ENCODE results near the gene ROBO4.

ROBO4 gene

GRCh38 chr11:124872741-124873140 is 24.9 kb downstream of the ROBO4 start:
- DNase-seq (ENCODE audit: low read depth) = no peak

GRCh38 chr11:124872280-124872679 is 25.4 kb downstream of the ROBO4 start:
- DNase-seq (ENCODE audit: low read depth) = no peak

GRCh38 chr11:124870430-124870829 is 27.2 kb downstream of the ROBO4 start:
- DNase-seq (ENCODE audit: low read depth) = no peak

- DNase-seq (ENCODE audit: low read depth) = no peak
Measured at GRCh38 chr11:124869856-124870387, 27.7 kb downstream of the ROBO4 start.

GRCh38 chr11:124869331-124869730 is 28.3 kb downstream of the ROBO4 start:
- no peak for DNase-seq (ENCODE audit: low read depth)

GRCh38 chr11:124868331-124869274 is 29.1 kb downstream of the ROBO4 start:
- no peak for DNase-seq (ENCODE audit: low read depth)

GRCh38 chr11:124867700-124868099 is 30.0 kb downstream of the ROBO4 start:
- DNase-seq (ENCODE audit: low read depth) = no peak

GRCh38 chr11:124865902-124866851 is 31.5 kb downstream of the ROBO4 start:
- no peak for DNase-seq (ENCODE audit: low read depth)

GRCh38 chr11:124865181-124865901 is 32.3 kb downstream of the ROBO4 start, which contains the start of gene ROBO3:
ROBO3 (plus strand) TSS chr11:124865432; CDS start chr11:124865578, 146 bp downstream.
- DNase-seq (ENCODE audit: low read depth) = no peak

GRCh38 chr11:124864892-124865180 is 32.8 kb downstream of the ROBO4 start:
- DNase-seq (ENCODE audit: low read depth) = no peak

- DNase-seq (ENCODE audit: low read depth) = no peak
Measured at GRCh38 chr11:124864176-124864891, 33.3 kb downstream of the ROBO4 start.

- no peak for DNase-seq (ENCODE audit: low read depth)
Measured at GRCh38 chr11:124863826-124864165, 33.9 kb downstream of the ROBO4 start.

- no peak for DNase-seq (ENCODE audit: low read depth)
Measured at GRCh38 chr11:124863137-124863825, 34.4 kb downstream of the ROBO4 start.

GRCh38 chr11:124861670-124862069 is 36.0 kb downstream of the ROBO4 start:
- DNase-seq (ENCODE audit: low read depth) = no peak

GRCh38 chr11:124859171-124859570 is 38.5 kb downstream of the ROBO4 start:
- DNase-seq (ENCODE audit: low read depth) = no peak

GRCh38 chr11:124846070-124846673 is 51.5 kb downstream of the ROBO4 start:
- no peak for DNase-seq (ENCODE audit: low read depth)

- DNase-seq (ENCODE audit: low read depth) = no peak
Measured at GRCh38 chr11:124844664-124845079, 53.0 kb downstream of the ROBO4 start.

GRCh38 chr11:124843616-124843910 is 54.1 kb downstream of the ROBO4 start:
- no peak for DNase-seq (ENCODE audit: low read depth)

GRCh38 chr11:124842305-124842704 is 55.4 kb downstream of the ROBO4 start:
- DNase-seq (ENCODE audit: low read depth) = no peak

GRCh38 chr11:124841840-124842239 is 55.8 kb downstream of the ROBO4 start:
- no peak for DNase-seq (ENCODE audit: low read depth)
